GM18526 (cell line): ENCODE measurements around the gene NRIP1.

Experiments used
- POLR2A ChIP-seq: IDR thresholded peaks from 3 replicates; pipeline ENCODE4 v1.6.1; 2011; ENCODE audit not compliant: insufficient read length; ENCODE audit errors: extremely low read depth

NRIP1 gene

GRCh38 chr21:14955936-14956520 is 108.8 kb downstream of the NRIP1 start:
- no peak for TF ChIP-seq POLR2A

- TF ChIP-seq POLR2A = no peak
Observed at GRCh38 chr21:14952916-14953315, 111.9 kb downstream of the NRIP1 start.

GRCh38 chr21:14949603-14950002 is 115.2 kb downstream of the NRIP1 start:
- no peak for TF ChIP-seq POLR2A

- TF ChIP-seq POLR2A = no peak
Observed at GRCh38 chr21:14947613-14948160, 117.1 kb downstream of the NRIP1 start.

GRCh38 chr21:14945176-14945575 is 119.6 kb downstream of the NRIP1 start:
- TF ChIP-seq POLR2A = no peak

GRCh38 chr21:14943616-14944015 is 121.2 kb downstream of the NRIP1 start:
- no peak for TF ChIP-seq POLR2A

GRCh38 chr21:14942801-14943490 is 121.9 kb downstream of the NRIP1 start:
- TF ChIP-seq POLR2A = no peak

- TF ChIP-seq POLR2A = no peak
Observed at GRCh38 chr21:14926186-14926585, 138.6 kb downstream of the NRIP1 start.

- no peak for TF ChIP-seq POLR2A
Observed at GRCh38 chr21:14923468-14923867, 141.3 kb downstream of the NRIP1 start.

- no peak for TF ChIP-seq POLR2A
Observed at GRCh38 chr21:14922980-14923379, 141.8 kb downstream of the NRIP1 start.

GRCh38 chr21:14918527-14918926 is 146.3 kb downstream of the NRIP1 start:
- no peak for TF ChIP-seq POLR2A

- TF ChIP-seq POLR2A = no peak
Observed at GRCh38 chr21:14917762-14918161, 147.0 kb downstream of the NRIP1 start.

GRCh38 chr21:14916676-14917141 is 148.1 kb downstream of the NRIP1 start:
- no peak for TF ChIP-seq POLR2A

GRCh38 chr21:14913638-14914037 is 151.2 kb downstream of the NRIP1 start:
- TF ChIP-seq POLR2A = no peak

- TF ChIP-seq POLR2A = no peak
Observed at GRCh38 chr21:14911351-14911750, 153.4 kb downstream of the NRIP1 start.
